HepG2 (cell line): Measurements from ENCODE around the gene RANBP2. TPM values are rescaled to one million over a fixed set of nuclear protein-coding genes. Genes with fewer than 3 reads are reported as not detected.

Experiments used
- CENPX ChIP-seq: sonication (generic); formaldehyde crosslinking; IDR thresholded peaks from 2 replicates; pipeline ENCODE4 v1.9.0; 2021; ENCODE audit warnings: mild to moderate bottlenecking, missing genetic modification reagents, moderate library complexity
- DBP ChIP-seq: sonication (generic); formaldehyde crosslinking; IDR thresholded peaks from 2 replicates; pipeline ENCODE4 v1.4.0; 2020; ENCODE audit warnings: missing genetic modification reagents; ENCODE audit errors: not compliant biosample characterization
- DRAP1 ChIP-seq: IDR thresholded peaks from 2 replicates; pipeline ENCODE4 v1.6.1; 2016; ENCODE audit warnings: missing genetic modification reagents, missing compliant biosample characterization
- ERF ChIP-seq: IDR thresholded peaks from 2 replicates; pipeline ENCODE4 v1.6.1; 2018; ENCODE audit warnings: missing biosample characterization, missing genetic modification reagents
- ETV5 ChIP-seq: IDR thresholded peaks from 2 replicates; pipeline ENCODE4 v1.6.1; 2018; ENCODE audit warnings: missing biosample characterization, missing genetic modification reagents, inconsistent platforms, borderline replicate concordance
- GMEB2 ChIP-seq: IDR thresholded peaks from 2 replicates; pipeline ENCODE4 v1.6.1; 2016; ENCODE audit warnings: missing biosample characterization, missing genetic modification reagents, low read depth
- HDAC2 ChIP-seq: sonication (generic); formaldehyde crosslinking; IDR thresholded peaks from 2 replicates; pipeline ENCODE4 v1.4.0; 2020; ENCODE audit warnings: missing genetic modification reagents
- HDAC6 ChIP-seq: fragments of 200-600 bp; sonication (generic); IDR thresholded peaks from 2 replicates; pipeline ENCODE4 v1.7.0; 2017; ENCODE audit warnings: mild to moderate bottlenecking, antibody characterized with exemption, low read length, low read depth
- RAD21 ChIP-seq: fragments of 450-650 bp; formaldehyde crosslinking; IDR thresholded peaks from 2 replicates; pipeline ENCODE4 v1.5.0; 2020; ENCODE audit warnings: mild to moderate bottlenecking
- TFE3 ChIP-seq: IDR thresholded peaks from 2 replicates; pipeline ENCODE4 v1.6.1; 2016
- TIGD3 ChIP-seq: sonication (generic); formaldehyde crosslinking; IDR thresholded peaks from 2 replicates; pipeline ENCODE4 v1.5.1; 2020; ENCODE audit warnings: mild to moderate bottlenecking, missing genetic modification reagents, borderline replicate concordance
- ZNF451 ChIP-seq: sonication (generic); formaldehyde crosslinking; IDR thresholded peaks from 2 replicates; pipeline ENCODE4 v1.5.0; 2020; ENCODE audit warnings: mild to moderate bottlenecking, missing genetic modification reagents
- ZNF615 ChIP-seq: sonication (generic); formaldehyde crosslinking; IDR thresholded peaks from 2 replicates; pipeline ENCODE4 v1.5.0; 2020; ENCODE audit warnings: mild to moderate bottlenecking, missing genetic modification reagents, borderline replicate concordance
- ZNF83 ChIP-seq: sonication (generic); formaldehyde crosslinking; IDR thresholded peaks from 2 replicates; pipeline ENCODE4 v1.4.0; 2020; ENCODE audit warnings: missing genetic modification reagents, mild to moderate bottlenecking, borderline replicate concordance
- ZNF878 ChIP-seq: sonication (generic); formaldehyde crosslinking; IDR thresholded peaks from 2 replicates; pipeline ENCODE4 v1.8.1; 2023; ENCODE audit warnings: mild to moderate bottlenecking, missing genetic modification reagents, moderate library complexity
- polyA plus RNA-seq, 8 experiments: library from polyadenylated mRNA; depleted of rRNA in 3 of 8; stranded (reverse) in 7 of 8; unstranded in 1 of 8; fragments of >200 nt; fragmentation: Illumina TruSeq in 4 of 8; extraction: Trizol in 4 of 8; gene quantifications; 2 replicates each; pipeline versions ENCODE4 v1.2.1 to v1.2.3, GENCODE V29; 2011 to 2016; ENCODE audit warnings: low read depth in 4 of 8, missing spikeins in 1 of 8, mixed read lengths in 1 of 8; ENCODE audit not compliant: insufficient read depth in 1 of 8
- total RNA-seq, 5 experiments: library from RNA; depleted of rRNA; stranded (reverse); fragments of >200 nt; fragmentation: Illumina TruSeq; extraction: Trizol; gene quantifications; 2 replicates each; pipeline ENCODE4 v1.2.3, GENCODE V29; 2016; ENCODE audit warnings: low read depth in 1 of 5
- TF ChIP-seq, protein P1 (sequence below): sonication (generic); formaldehyde crosslinking; IDR thresholded peaks from 2 replicates; pipeline ENCODE4 v1.5.0; 2020; ENCODE audit warnings: missing genetic modification reagents
- TF ChIP-seq, protein P2 (sequence below): sonication (generic); formaldehyde crosslinking; IDR thresholded peaks from 2 replicates; pipeline ENCODE4 v1.4.0; 2020; ENCODE audit warnings: missing genetic modification reagents
- TF ChIP-seq, protein P3 (sequence below): sonication (generic); formaldehyde crosslinking; IDR thresholded peaks from 2 replicates; pipeline ENCODE4 v1.4.0; 2020; ENCODE audit warnings: missing genetic modification reagents, borderline replicate concordance

The RANBP2 gene
- total and polyA plus RNA-seq, 2 of the 13 experiments (the other 11 are each of a cell fraction or from before 2014, with no cell fraction given), result 12.2 to 87.0 TPM

DNA sequence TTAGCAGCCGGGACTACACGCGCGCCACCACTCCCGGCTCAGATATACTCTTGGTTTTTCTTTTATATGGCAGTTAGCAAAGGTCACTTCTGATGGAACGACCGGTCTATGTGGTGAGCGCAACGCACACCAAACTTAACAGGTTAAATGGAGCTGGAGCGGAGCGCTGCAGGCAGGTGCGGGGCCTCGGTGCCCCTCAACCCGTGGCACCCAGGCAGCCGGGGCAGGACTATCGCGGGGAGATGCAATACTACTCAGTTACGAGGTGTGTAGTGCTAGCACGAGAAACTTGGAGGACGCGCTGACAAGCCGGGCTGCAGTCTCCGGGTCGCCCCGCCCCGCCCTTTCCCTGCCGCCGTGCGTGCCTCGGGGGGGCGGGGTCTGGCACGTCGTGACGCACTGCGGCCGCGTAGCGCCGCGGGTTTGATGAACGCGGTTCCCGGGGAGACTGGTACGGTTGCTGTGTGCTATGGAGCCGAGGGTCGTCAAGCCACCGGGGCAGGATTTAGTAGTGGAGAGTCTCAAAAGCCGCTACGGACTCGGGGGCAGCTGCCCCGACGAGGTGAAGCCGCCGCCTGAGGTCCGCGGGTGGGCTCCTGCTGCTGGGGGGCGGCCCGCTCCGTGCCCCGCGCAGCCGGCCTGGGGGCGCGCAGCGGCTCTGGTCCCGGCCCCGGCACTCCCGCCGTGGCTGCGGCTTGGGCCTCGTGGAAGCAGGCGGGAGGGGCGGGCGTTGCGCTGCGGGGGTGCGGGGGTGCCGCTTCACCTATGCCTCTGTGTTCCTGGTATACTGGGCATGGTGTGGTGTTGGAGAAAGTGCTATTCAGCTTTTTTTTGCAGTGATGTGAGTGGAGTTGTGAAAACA is 67.3 kb downstream of the RANBP2 start, which contains the start of gene CCDC138 (continued):
- TF ChIP-seq DRAP1 (CRISPR knock-in tag), result peak; percentile 80
- peak; percentile 28; the same call in 1 of the 2 replicates for TF ChIP-seq ETV5 (CRISPR knock-in tag)
- peak; percentile 99 for TF ChIP-seq GMEB2
- peak; percentile 53 for TF ChIP-seq RAD21 (CRISPR knock-in tag)
- no peak for TF ChIP-seq HDAC6
- no peak for TF ChIP-seq ZNF615 (CRISPR knock-in tag)
- TF ChIP-seq ZNF878 (CRISPR knock-in tag), result peak; percentile 39; the same call in 1 of the 2 replicates
- TF ChIP-seq DBP, result no peak
- TF ChIP-seq, protein P1, sequence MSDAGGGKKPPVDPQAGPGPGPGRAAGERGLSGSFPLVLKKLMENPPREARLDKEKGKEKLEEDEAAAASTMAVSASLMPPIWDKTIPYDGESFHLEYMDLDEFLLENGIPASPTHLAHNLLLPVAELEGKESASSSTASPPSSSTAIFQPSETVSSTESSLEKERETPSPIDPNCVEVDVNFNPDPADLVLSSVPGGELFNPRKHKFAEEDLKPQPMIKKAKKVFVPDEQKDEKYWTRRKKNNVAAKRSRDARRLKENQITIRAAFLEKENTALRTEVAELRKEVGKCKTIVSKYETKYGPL, result no peak; the same call in 1 of the 2 replicates
- TF ChIP-seq ZNF451 (CRISPR knock-in tag), result peak; percentile 69
- peak; percentile 87; the same call in 1 of the 2 replicates for TF ChIP-seq ZNF83 (CRISPR knock-in tag)
- TF ChIP-seq, protein P2, sequence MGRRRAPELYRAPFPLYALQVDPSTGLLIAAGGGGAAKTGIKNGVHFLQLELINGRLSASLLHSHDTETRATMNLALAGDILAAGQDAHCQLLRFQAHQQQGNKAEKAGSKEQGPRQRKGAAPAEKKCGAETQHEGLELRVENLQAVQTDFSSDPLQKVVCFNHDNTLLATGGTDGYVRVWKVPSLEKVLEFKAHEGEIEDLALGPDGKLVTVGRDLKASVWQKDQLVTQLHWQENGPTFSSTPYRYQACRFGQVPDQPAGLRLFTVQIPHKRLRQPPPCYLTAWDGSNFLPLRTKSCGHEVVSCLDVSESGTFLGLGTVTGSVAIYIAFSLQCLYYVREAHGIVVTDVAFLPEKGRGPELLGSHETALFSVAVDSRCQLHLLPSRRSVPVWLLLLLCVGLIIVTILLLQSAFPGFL (CRISPR knock-in tag), result no peak
- TF ChIP-seq CENPX (CRISPR knock-in tag), result no peak
- no peak for TF ChIP-seq TIGD3 (CRISPR knock-in tag)
- TF ChIP-seq HDAC2 (CRISPR knock-in tag), result peak; percentile 84
- TF ChIP-seq TFE3 (CRISPR knock-in tag), result peak; percentile 58
- peak; percentile 25; the same call in 1 of the 2 replicates for TF ChIP-seq ERF (CRISPR knock-in tag)
- TF ChIP-seq, protein P3, sequence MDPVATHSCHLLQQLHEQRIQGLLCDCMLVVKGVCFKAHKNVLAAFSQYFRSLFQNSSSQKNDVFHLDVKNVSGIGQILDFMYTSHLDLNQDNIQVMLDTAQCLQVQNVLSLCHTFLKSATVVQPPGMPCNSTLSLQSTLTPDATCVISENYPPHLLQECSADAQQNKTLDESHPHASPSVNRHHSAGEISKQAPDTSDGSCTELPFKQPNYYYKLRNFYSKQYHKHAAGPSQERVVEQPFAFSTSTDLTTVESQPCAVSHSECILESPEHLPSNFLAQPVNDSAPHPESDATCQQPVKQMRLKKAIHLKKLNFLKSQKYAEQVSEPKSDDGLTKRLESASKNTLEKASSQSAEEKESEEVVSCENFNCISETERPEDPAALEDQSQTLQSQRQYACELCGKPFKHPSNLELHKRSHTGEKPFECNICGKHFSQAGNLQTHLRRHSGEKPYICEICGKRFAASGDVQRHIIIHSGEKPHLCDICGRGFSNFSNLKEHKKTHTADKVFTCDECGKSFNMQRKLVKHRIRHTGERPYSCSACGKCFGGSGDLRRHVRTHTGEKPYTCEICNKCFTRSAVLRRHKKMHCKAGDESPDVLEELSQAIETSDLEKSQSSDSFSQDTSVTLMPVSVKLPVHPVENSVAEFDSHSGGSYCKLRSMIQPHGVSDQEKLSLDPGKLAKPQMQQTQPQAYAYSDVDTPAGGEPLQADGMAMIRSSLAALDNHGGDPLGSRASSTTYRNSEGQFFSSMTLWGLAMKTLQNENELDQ, result no peak
